ENCODE measurements around the gene TSPEAR. TPM values are rescaled to one million over a fixed set of nuclear protein-coding genes. Genes with fewer than 3 reads are reported as not detected.
A peak's percentile ranks its signal among the peaks of the same experiment; 100 is the strongest.

The TSPEAR gene
- polyA plus RNA-seq, 3 donors from 2014 or later = not detected

DNA sequence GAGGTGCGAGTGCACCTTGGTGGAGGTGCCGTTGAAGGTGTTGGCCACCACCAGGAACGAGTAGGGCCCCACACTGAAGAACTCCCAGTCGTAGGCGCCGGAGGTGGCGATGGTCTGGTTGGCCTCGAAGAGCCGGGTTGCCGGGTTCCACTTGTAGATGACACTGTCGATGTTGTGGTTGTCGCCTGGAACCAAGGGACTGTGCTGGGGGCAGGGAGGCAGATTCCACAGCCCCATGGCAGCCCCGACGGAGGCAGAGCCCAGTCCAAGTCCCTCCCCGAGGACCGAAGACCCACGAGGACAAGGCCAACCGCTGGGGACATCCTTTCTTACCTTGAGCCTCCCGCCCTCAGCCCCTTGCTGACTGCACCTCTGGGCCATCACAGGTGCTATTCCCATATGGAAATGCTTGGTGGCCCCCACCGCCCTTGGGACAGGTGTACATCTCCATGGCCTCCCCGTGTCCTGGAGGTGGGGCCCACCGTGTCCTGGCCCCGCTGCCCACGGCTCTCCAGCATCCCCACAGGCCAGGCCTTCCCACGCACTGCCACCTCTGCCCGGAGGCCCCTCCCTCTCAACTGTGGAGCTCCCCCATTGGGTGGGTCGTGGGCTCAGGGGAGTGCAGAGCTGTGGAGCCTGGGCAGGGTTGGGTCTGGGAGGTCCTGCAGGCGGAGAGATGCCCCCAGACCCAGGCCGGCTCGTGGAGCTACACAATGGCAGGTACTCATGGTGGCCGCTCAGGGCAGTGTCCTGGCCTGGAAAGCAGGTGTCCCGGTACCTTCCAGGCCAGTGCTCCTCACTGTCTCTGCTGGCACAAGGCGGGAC is 189.2 kb downstream of the TSPEAR start:
- Mint-ChIP-seq H3K4me3 (no peak overlapping the region), H3K36me3 (no peaks in the 10 kb centered on the region), H3K4me1 (no peaks in the 10 kb centered on the region), H3K9me3 (no peaks in the 10 kb centered on the region), H3K27me3 (ENCODE audit: low read depth in 3 of 3) (no peaks in the 10 kb centered on the region), H3K27ac (no peak overlapping the region)
- no peak for DNase-seq

DNA sequence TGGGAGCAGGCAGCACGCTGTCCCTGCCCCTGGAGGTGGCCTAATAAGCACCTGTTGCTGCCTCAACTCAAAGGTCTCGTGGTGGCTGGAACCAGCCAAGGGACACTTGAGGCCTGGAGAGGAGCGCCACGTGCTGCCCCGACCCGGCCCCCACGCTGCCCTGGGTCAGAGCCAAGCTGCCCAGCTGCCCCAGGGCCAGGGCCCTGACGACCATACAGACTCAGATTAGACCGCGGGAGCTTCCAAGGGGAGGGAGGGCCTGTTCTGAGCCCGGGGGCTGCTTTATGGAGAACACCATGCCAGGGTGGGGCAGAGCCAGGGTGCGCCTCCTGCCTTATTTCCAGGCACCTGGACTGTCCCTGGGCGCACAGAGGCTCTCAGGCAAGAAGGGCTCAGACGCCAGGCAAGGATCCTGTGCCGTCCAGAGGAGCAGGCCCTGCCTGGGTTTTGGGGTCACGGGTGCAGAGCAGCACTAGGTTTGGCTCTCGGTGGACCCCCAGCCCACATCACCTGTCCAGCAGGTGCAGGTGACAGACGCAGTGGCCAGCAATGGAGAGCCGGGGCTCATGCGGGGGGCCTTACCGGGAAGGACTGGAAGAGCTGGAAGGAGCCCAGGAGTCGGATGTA is 190.0 kb downstream of the TSPEAR start:
- Mint-ChIP-seq H3K4me1 (no peaks in the 10 kb centered on the region), H3K36me3 (no peaks in the 10 kb centered on the region), H3K9me3 (no peaks in the 10 kb centered on the region), H3K27ac (no peak overlapping the region), H3K4me3 (no peak overlapping the region), H3K27me3 (ENCODE audit: low read depth in 3 of 3) (peaks cover 0 to 2% (median 0%) of the 10 kb centered on the region in 3 donors)
- no peak for DNase-seq

DNA sequence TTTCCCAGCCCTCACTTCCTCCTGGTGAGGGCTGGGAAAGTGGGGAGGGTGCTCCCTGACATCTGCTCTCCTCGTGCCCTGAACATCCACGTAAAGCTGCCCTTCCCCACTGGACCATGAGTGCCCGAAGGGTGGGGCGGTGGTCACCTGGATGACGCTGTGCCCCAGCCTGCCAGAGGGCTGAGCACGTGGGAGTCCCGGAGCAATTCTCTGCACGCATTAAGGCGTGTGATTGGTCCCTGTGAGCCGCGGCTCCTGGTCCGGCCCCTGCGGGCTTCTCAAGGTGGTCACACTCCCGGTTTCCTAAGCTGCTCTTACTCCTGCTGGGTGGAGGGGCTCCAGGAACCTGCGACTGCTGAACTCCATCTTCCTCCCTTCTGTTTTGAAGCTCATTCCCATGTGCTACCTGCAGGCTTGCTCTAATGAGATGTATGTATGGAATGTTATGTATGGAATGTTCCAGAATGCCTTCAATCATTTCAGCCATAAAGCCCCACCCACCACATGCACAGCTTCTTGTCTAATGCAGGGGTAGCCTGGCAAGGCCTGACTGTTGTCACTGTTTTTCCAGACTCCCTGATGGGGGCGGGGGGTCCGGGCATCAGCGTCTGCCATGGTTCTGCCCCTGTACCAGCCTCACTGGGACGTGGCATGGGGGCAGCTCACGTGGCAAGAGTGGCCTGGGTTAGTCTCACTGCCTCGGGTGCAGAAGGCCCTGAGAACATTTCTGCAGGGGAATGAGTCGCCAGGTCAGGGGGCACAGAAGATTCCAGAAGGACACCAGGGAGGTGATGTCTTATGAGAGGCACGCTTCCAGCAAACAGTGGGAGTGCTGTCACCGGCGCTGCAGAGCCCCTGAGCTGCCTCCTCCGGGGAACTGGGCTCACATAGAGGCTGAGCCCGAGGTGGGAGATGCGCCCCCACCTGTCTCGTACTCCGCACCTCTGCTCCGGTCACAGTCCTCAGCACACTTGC is 190.8 kb downstream of the TSPEAR start:
- no peak for DNase-seq
- Mint-ChIP-seq H3K27ac (no peak overlapping the region), H3K36me3 (no peaks in the 10 kb centered on the region), H3K27me3 (ENCODE audit: low read depth in 3 of 3) (peaks cover 0 to 2% (median 1%) of the 10 kb centered on the region in 3 donors), H3K4me1 (no peaks in the 10 kb centered on the region), H3K9me3 (no peaks in the 10 kb centered on the region), H3K4me3 (no peak overlapping the region)

GRCh38 chr21:44519346-44520325 is 191.7 kb downstream of the TSPEAR start:
- H3K4me1 Mint-ChIP-seq = no peaks in the 10 kb centered on the region
- H3K27me3 Mint-ChIP-seq (ENCODE audit: low read depth in 3 of 3) = peaks cover 0 to 2% (median 1%) of the 10 kb centered on the region in 3 donors
- no peaks in the 10 kb centered on the region for H3K36me3 Mint-ChIP-seq
- peak overlapping the region in 1 of 6 donors; percentile 37 for H3K27ac Mint-ChIP-seq
- H3K9me3 Mint-ChIP-seq = no peaks in the 10 kb centered on the region
- DNase-seq = no peak
- H3K4me3 Mint-ChIP-seq = no peak overlapping the region

DNA sequence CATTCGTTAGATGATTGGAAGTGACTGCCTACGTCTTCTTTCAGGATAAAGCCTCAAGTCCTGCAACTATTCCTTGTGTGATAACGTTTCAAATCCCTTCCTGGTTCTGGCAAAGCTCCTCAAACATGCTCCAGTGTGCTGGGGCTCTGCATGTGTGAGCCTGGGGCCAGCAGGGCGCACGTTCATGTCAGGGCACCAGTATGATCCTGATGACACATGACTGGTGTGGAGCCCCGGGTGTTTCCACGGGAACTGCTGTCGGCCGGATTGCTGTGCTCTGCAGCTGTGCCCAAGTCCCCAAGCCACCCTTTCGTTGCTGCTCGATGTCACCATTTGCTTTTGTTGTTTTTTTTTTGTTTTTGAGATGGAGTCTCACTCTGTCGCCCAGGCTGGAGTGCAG is 192.7 kb downstream of the TSPEAR start:
- Mint-ChIP-seq H3K4me1 (no peaks in the 10 kb centered on the region), H3K27ac (no peak overlapping the region)

GRCh38 chr21:44517175-44517899 is 194.0 kb downstream of the TSPEAR start:
- peak in 1 of 3 donors; percentile 7 for DNase-seq
- Mint-ChIP-seq H3K27ac (no peak overlapping the region), H3K4me3 (no peak overlapping the region), H3K27me3 (ENCODE audit: low read depth in 3 of 3) (peaks cover 0 to 2% (median 1%) of the 10 kb centered on the region in 3 donors), H3K4me1 (no peaks in the 10 kb centered on the region), H3K36me3 (no peaks in the 10 kb centered on the region), H3K9me3 (no peaks in the 10 kb centered on the region)

More for the DNA sequence above, 192.7 kb downstream of the TSPEAR start:
- Mint-ChIP-seq H3K4me3 (no peak overlapping the region), H3K36me3 (no peaks in the 10 kb centered on the region), H3K9me3 (no peaks in the 10 kb centered on the region), H3K27me3 (ENCODE audit: low read depth in 3 of 3) (peaks cover 0 to 2% (median 1%) of the 10 kb centered on the region in 3 donors)
- no peak for DNase-seq

- Mint-ChIP-seq H3K27ac (no peak overlapping the region), H3K9me3 (no peaks in the 10 kb centered on the region), H3K4me1 (no peaks in the 10 kb centered on the region), H3K36me3 (no peaks in the 10 kb centered on the region), H3K27me3 (ENCODE audit: low read depth in 3 of 3) (peaks cover 0 to 2% (median 1%) of the 10 kb centered on the region in 3 donors), H3K4me3 (no peak overlapping the region)
- DNase-seq = no peak
These were observed 194.6 kb downstream of the TSPEAR start for GRCh38 chr21:44516828-44517174.

DNA sequence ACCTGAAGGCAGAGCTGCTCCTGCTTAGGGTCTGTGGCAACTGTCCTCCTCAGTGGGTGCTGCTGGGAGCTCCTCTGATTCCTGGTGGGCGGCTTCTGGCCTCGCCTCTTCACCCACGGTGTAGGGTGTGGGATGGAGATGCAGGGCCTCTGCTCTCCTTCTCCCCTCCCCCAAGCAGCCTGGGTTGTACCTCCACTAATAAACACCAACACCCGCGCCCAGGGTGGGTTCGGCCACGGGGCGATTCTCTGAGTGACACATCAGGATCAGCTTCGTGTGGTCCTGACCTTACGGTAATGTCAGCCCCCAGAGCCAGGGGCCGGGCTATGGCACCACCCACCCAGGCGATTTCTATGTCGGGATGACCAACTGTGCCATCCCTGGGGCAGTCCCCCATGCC is 195.0 kb downstream of the TSPEAR start:
- no peak overlapping the region for H3K27ac Mint-ChIP-seq

DNA sequence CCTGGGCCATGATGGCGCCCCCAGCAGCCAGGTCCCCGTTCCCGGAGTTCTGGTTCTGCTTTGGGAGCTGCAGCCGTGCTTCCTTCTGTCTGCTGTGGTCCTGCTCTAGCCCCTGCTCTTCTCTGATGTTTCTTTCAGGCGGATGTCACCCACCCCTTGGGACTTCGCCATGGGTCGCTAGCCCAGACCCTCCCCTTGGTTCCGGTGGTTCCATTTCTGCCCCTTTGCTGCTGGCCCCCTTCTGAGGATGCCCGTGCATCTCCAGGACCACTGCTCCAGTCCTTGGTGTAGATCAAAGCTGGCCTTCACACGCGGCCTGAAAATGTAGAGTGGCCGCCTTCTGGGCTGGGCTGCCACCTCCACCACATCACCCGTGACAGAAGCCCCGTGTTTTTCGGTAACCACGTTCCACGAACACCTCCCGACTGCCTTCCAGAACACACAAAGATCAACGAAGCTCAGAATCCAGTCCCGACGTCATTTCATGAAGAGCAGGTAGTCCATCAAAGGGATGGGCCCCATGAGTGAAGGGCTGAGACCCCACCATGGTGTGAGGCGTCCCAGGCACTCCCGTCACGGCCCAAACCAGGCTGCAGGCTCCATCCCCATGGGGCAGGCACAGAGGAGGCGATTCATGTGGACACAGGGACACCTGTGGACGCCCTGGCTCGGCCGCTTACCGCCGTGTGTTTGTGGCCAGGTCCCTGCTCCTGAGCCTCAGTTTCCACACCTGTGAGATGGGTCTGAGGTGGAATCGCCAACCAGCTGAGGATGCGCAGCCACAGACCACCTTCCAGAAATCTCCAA is 195.8 kb downstream of the TSPEAR start:
- Mint-ChIP-seq H3K36me3 (no peaks in the 10 kb centered on the region), H3K4me1 (peaks cover 0 to 3% of the 10 kb centered on the region in 2 donors), H3K27ac (no peak overlapping the region), H3K27me3 (ENCODE audit: low read depth in 3 of 3) (peaks cover 0 to 2% (median 1%) of the 10 kb centered on the region in 3 donors), H3K9me3 (no peaks in the 10 kb centered on the region), H3K4me3 (no peak overlapping the region)
- no peak for DNase-seq

More for the DNA sequence above, 195.0 kb downstream of the TSPEAR start:
- H3K4me3 Mint-ChIP-seq = no peak overlapping the region
- no peaks in the 10 kb centered on the region for H3K4me1 Mint-ChIP-seq
- peaks cover 0 to 2% (median 1%) of the 10 kb centered on the region in 3 donors for H3K27me3 Mint-ChIP-seq (ENCODE audit: low read depth in 3 of 3)
- DNase-seq = no peak
- no peaks in the 10 kb centered on the region for H3K9me3 Mint-ChIP-seq
- H3K36me3 Mint-ChIP-seq = no peaks in the 10 kb centered on the region

- H3K4me3 Mint-ChIP-seq = no peak overlapping the region
- peaks cover 0 to 3% of the 10 kb centered on the region in 2 donors for H3K4me1 Mint-ChIP-seq
- H3K36me3 Mint-ChIP-seq = no peaks in the 10 kb centered on the region
- no peaks in the 10 kb centered on the region for H3K9me3 Mint-ChIP-seq
- H3K27me3 Mint-ChIP-seq (ENCODE audit: low read depth in 3 of 3) = peaks cover 0 to 2% (median 1%) of the 10 kb centered on the region in 3 donors
- H3K27ac Mint-ChIP-seq = peak overlapping the region in 1 of 6 donors; percentile 22
- DNase-seq = no peak
These were observed 196.5 kb downstream of the TSPEAR start for GRCh38 chr21:44514746-44515358.

DNA sequence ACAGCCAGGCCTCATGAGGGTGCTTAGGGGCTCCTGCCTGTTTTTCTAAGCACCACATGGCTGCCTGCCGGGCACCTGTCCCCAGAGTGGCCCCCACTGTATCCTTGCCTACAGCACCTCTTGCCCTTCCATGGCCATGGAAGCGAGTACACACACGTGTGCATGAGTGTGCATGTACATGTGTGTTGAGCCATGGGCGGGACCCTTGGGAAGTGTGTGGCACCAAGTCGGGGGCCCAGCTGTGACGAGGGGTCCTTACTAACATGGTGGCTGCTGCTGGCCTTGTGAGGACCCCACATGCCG is 197.2 kb downstream of the TSPEAR start:
- Mint-ChIP-seq H3K36me3 (no peaks in the 10 kb centered on the region), H3K4me3 (no peak overlapping the region), H3K4me1 (peaks cover 0 to 3% of the 10 kb centered on the region in 2 donors), H3K27me3 (ENCODE audit: low read depth in 3 of 3) (peaks cover 2 to 3% (median 2%) of the 10 kb centered on the region in 3 donors), H3K27ac (no peak overlapping the region), H3K9me3 (no peaks in the 10 kb centered on the region)
- DNase-seq = no peak
